T-helper 9 cell (primary cell): Measurements from ENCODE around the gene GBP4.
"Not testable (repeated sequence)": the region's sequence is repeated elsewhere in the genome, so short reads cannot be mapped to it uniquely, and the experiment has no call there.

ENCODE experiments used
- DNase-seq: peaks from one replicate; pipeline ENCODE4 v3.0.0-alpha.2; 2020
- total RNA-seq, 2 donors: gene quantifications; one replicate each; lab custom pipeline; 2026; lab: John Stamatoyannopoulos, UW

The GBP4 gene
- 84.5 to 119 reads per million in 2 donors for total RNA-seq

GRCh38 chr1:89198491-89199072, at the start of gene GBP4:
TSS of gene GBP4 (minus strand) at chr1:89198942. CDS start at chr1:89198834, 108 bp downstream.
- DNase-seq: peak; percentile 33

- DNase-seq: no peak
Observed at GRCh38 chr1:89243046-89243445, 44.3 kb upstream of the GBP4 start.

GRCh38 chr1:89221341-89221740, 22.6 kb upstream of the GBP4 start:
- no peak for DNase-seq

GRCh38 chr1:89219851-89220250, 21.1 kb upstream of the GBP4 start:
- DNase-seq: not testable (repeated sequence)

- not testable (repeated sequence) for DNase-seq
Observed at GRCh38 chr1:89218941-89219340, 20.2 kb upstream of the GBP4 start.

GRCh38 chr1:89213347-89213746, 14.6 kb upstream of the GBP4 start:
- DNase-seq: no peak

GRCh38 chr1:89211035-89211634, 12.4 kb upstream of the GBP4 start:
- no peak for DNase-seq

- no peak for DNase-seq
Observed at GRCh38 chr1:89206373-89206772, 7.6 kb upstream of the GBP4 start.

- DNase-seq: no peak
Observed at GRCh38 chr1:89203166-89203565, 4.4 kb upstream of the GBP4 start.

- no peak for DNase-seq
Observed at GRCh38 chr1:89201106-89201794, 2.5 kb upstream of the GBP4 start.

GRCh38 chr1:89200663-89201062, 1.9 kb upstream of the GBP4 start:
- no peak for DNase-seq

GRCh38 chr1:89199525-89200031, 836 bp upstream of the GBP4 start:
- DNase-seq: no peak

- DNase-seq: no peak
Observed at GRCh38 chr1:89198081-89198480, 661 bp downstream of the GBP4 start.

GRCh38 chr1:89195476-89195875, 3.3 kb downstream of the GBP4 start:
- DNase-seq: no peak

- no peak for DNase-seq
Observed at GRCh38 chr1:89191314-89191713, 7.4 kb downstream of the GBP4 start.

GRCh38 chr1:89190017-89190416, 8.7 kb downstream of the GBP4 start:
- no peak for DNase-seq

GRCh38 chr1:89179343-89179742, 19.4 kb downstream of the GBP4 start:
- no peak for DNase-seq

GRCh38 chr1:89176971-89177370, 21.8 kb downstream of the GBP4 start:
- DNase-seq: no peak

GRCh38 chr1:89175601-89176256, 23.0 kb downstream of the GBP4 start, which contains the start of gene GBP7:
TSS of gene GBP7 (minus strand) at chr1:89176003. CDS start at chr1:89171935, 4,068 bp downstream.
- no peak for DNase-seq

- DNase-seq: no peak
Observed at GRCh38 chr1:89174491-89174890, 24.3 kb downstream of the GBP4 start.

- no peak for DNase-seq
Observed at GRCh38 chr1:89172468-89173143, 26.1 kb downstream of the GBP4 start.

GRCh38 chr1:89171067-89171438, 27.7 kb downstream of the GBP4 start:
- DNase-seq: no peak
